ENCODE data around the gene TXNL4B. TPM values are rescaled to one million over a fixed set of nuclear protein-coding genes. Genes with fewer than 3 reads are reported as not detected.
"Not testable (repeated sequence)": the region's sequence is repeated elsewhere in the genome, so short reads cannot be mapped to it uniquely, and the experiment has no call there.

TXNL4B gene
- total RNA-seq, 1 donor from 2014 or later, result 7.7 TPM

- ATAC-seq; DNase-seq (ENCODE audit: missing footprints); intact Hi-C loops (cut with DNase I): not testable (repeated sequence)
These were observed 39.1 kb downstream of the TXNL4B start, which contains the start of gene HP for GRCh38 chr16:72054254-72054847. Gene HP, plus strand, starts transcription at chr16:72054505. Its CDS starts 148 bp downstream, at chr16:72054653.

GRCh38 chr16:72051818-72052217, 41.6 kb downstream of the TXNL4B start:
- intact Hi-C loops (cut with DNase I), result no loop called here
- ATAC-seq, result peak; percentile 64
- no peak for DNase-seq (ENCODE audit: missing footprints)

GRCh38 chr16:72050769-72051464, 42.5 kb downstream of the TXNL4B start:
- DNase-seq (ENCODE audit: missing footprints) (no peak), ATAC-seq (peak; percentile 67)
- intact Hi-C loops (cut with DNase I), result no loop called here

- DNase-seq (ENCODE audit: missing footprints) (no peak), ATAC-seq (no peak)
- intact Hi-C loops (cut with DNase I), result no loop called here
These were observed 44.3 kb downstream of the TXNL4B start for GRCh38 chr16:72049110-72049509.

GRCh38 chr16:72044825-72045359, 48.5 kb downstream of the TXNL4B start:
- intact Hi-C loops (cut with DNase I), result no loop called here
- no peak for DNase-seq (ENCODE audit: missing footprints)
- no peak for ATAC-seq

GRCh38 chr16:72044296-72044695, 49.1 kb downstream of the TXNL4B start:
- ATAC-seq (no peak), DNase-seq (ENCODE audit: missing footprints) (no peak)
- intact Hi-C loops (cut with DNase I), result no loop called here

GRCh38 chr16:72043539-72043938, 49.9 kb downstream of the TXNL4B start:
- intact Hi-C loops (cut with DNase I), result no loop called here
- ATAC-seq (no peak), DNase-seq (ENCODE audit: missing footprints) (no peak)

GRCh38 chr16:72043058-72043457, 50.4 kb downstream of the TXNL4B start:
- DNase-seq (ENCODE audit: missing footprints) (no peak), ATAC-seq (no peak)
- intact Hi-C loops (cut with DNase I), result no loop called here

GRCh38 chr16:72042157-72042660, 51.2 kb downstream of the TXNL4B start:
- ATAC-seq, result peak; percentile 68
- intact Hi-C loops (cut with DNase I), result no loop called here
- DNase-seq (ENCODE audit: missing footprints), result no peak

- DNase-seq (ENCODE audit: missing footprints) (no peak), ATAC-seq (no peak)
- intact Hi-C loops (cut with DNase I), result no loop called here
These were observed 57.3 kb downstream of the TXNL4B start for GRCh38 chr16:72036098-72036497.

Other genes with a start within 250 kb of the TXNL4B start
- 13.4 TPM for gene ATXN1L, start 247.6 kb downstream of the TXNL4B start, total RNA-seq
- 2.5 TPM for gene ZNF821, start 209.4 kb downstream of the TXNL4B start, total RNA-seq
- 114 TPM for gene IST1, start 198.1 kb downstream of the TXNL4B start, total RNA-seq
- 0.08 TPM for gene PKD1L3, start 93.2 kb downstream of the TXNL4B start, total RNA-seq
- gene DHODH, start 84.9 kb downstream of the TXNL4B start, total RNA-seq, result 8.3 TPM
- 21.2 TPM for gene HP, start 39.1 kb downstream of the TXNL4B start, total RNA-seq
- gene HPR, start 30.4 kb downstream of the TXNL4B start, total RNA-seq, result 99.2 TPM
- 40.8 TPM for gene DHX38, start 227 bp upstream of the TXNL4B start, total RNA-seq
- gene PMFBP1, start 78.5 kb upstream of the TXNL4B start, total RNA-seq, result 0.19 TPM

All from Right ventricle myocardium inferior (tissue), 1 donor.